B cell (primary cell): Measurements from ENCODE around the gene GSG1. TPM values are rescaled to one million over a fixed set of nuclear protein-coding genes. Genes with fewer than 3 reads are reported as not detected.

Experiments
- ATAC-seq: fragments of 200-7000 bp; cut with Tn5 transposase; one replicate; pipeline ENCODE4 v1.10.0; 2021; ENCODE audit warnings: low read depth, mild to moderate bottlenecking, moderate number of reproducible peaks, moderate library complexity
- CTCF ChIA-PET: fragments of 350-600 bp; sonication (Branson Sonifier 250); formaldehyde crosslinking; loops from one replicate; lab custom pipeline; 2021; ENCODE audit warnings: antibody characterized with exemption, inconsistent platforms; lab: Charles Lee
- POLR2A ChIA-PET: fragments of 350-600 bp; sonication (Branson Sonifier 250); formaldehyde crosslinking; loops from one replicate; lab custom pipeline; 2021; ENCODE audit warnings: antibody characterized with exemption; lab: Charles Lee
- DNase-seq: peaks from one replicate; pipeline ENCODE4 v3.0.0; 2013
- H2AFZ ChIP-seq: 2 replicates; pipeline ENCODE4 v1.6.1; 2012; ENCODE audit warnings: mild to moderate bottlenecking, low read depth, low read length; ENCODE audit not compliant: insufficient read depth, poor library complexity, severe bottlenecking
- H3K27ac ChIP-seq, 2 donors: 1 replicate in 1 of 2; 2 replicates in 1 of 2; pipeline ENCODE4 v1.5.1; 2012 to 2013; ENCODE audit warnings: low read length in 2 of 2, mild to moderate bottlenecking in 2 of 2, moderate library complexity in 1 of 2
- H3K27me3 ChIP-seq, 4 experiments: fragments of 200-600 bp in 1 of 4; sonication (generic) in 1 of 4; replicated peaks in 1 of 4; 1 replicate in 2 of 4; 2 replicates in 2 of 4; pipeline versions ENCODE4 v1.6.1 to v1.7.0; 2013 to 2016; ENCODE audit warnings: low read length in 3 of 4, mild to moderate bottlenecking in 2 of 4, mixed read lengths in 1 of 4, moderate library complexity in 1 of 4; ENCODE audit not compliant: insufficient read depth in 4 of 4, control insufficient read depth in 3 of 4; ENCODE audit errors: control extremely low read depth in 1 of 4
- H3K36me3 ChIP-seq, 2 experiments: replicated peaks in 1 of 2; 1 replicate in 1 of 2; 2 replicates in 1 of 2; pipeline versions ENCODE4 v1.6.1 to v1.7.1; 2013; ENCODE audit warnings: low read length in 1 of 2; ENCODE audit not compliant: insufficient read depth in 2 of 2, control insufficient read depth in 1 of 2; ENCODE audit errors: control extremely low read depth in 1 of 2, extremely low read depth in 1 of 2
- H3K4me1 ChIP-seq, 2 donors: fragments of 200-600 bp in 1 of 2; sonication (generic) in 1 of 2; 1 replicate in 1 of 2; 2 replicates in 1 of 2; pipeline versions ENCODE4 v1.5.1 to v1.6.1; 2013 to 2017; ENCODE audit warnings: low read length in 2 of 2; ENCODE audit not compliant: control insufficient read depth in 2 of 2, insufficient read depth in 2 of 2
- H3K4me2 ChIP-seq: replicated peaks from 2 replicates; pipeline ENCODE3; 2012; ENCODE audit warnings: mild to moderate bottlenecking, low read depth, low read length; ENCODE audit not compliant: poor library complexity, severe bottlenecking
- H3K4me3 ChIP-seq, 5 experiments: fragments of 200-600 bp in 1 of 5; sonication (generic) in 1 of 5; 1 replicate in 3 of 5; 2 replicates in 2 of 5; pipeline versions ENCODE4 v1.5.1 to v1.7.0; 2011 to 2016; ENCODE audit warnings: low read length in 4 of 5, mild to moderate bottlenecking in 4 of 5, low read depth in 2 of 5, control low read depth in 1 of 5, moderate library complexity in 1 of 5; ENCODE audit not compliant: insufficient read depth in 1 of 5; ENCODE audit errors: control extremely low read depth in 1 of 5, extremely low read depth in 1 of 5
- H3K79me2 ChIP-seq: fragments of 200-600 bp; sonication (generic); one replicate; pipeline ENCODE4 v1.6.0; 2016; ENCODE audit warnings: low read length; ENCODE audit not compliant: control insufficient read depth, insufficient read depth
- H3K9ac ChIP-seq: fragments of 200-600 bp; sonication (generic); 2 replicates; pipeline ENCODE4 v1.6.1; 2017; ENCODE audit warnings: mild to moderate bottlenecking, low read length, moderate library complexity
- H3K9me3 ChIP-seq, 3 donors: one replicate each; pipeline versions ENCODE4 v1.6.1 to v1.7.1; 2013; ENCODE audit warnings: low read length in 2 of 3; ENCODE audit not compliant: control insufficient read depth in 2 of 3, insufficient read depth in 1 of 3; ENCODE audit errors: control extremely low read depth in 1 of 3
- H4K20me1 ChIP-seq: 2 replicates; pipeline ENCODE4 v1.6.0; 2012; ENCODE audit warnings: mild to moderate bottlenecking, low read length; ENCODE audit not compliant: insufficient read depth, control insufficient read depth, poor library complexity, severe bottlenecking
- H3K27ac Mint-ChIP-seq: one replicate; pipeline ENCODE4 v1.8.0; 2021; ENCODE audit warnings: mixed read lengths
- H3K27me3 Mint-ChIP-seq: one replicate; pipeline ENCODE4 v1.8.0; 2021; ENCODE audit warnings: mixed read lengths
- H3K4me1 Mint-ChIP-seq: one replicate; pipeline ENCODE4 v1.8.0; 2021; ENCODE audit warnings: mixed read lengths
- H3K4me3 Mint-ChIP-seq: one replicate; pipeline ENCODE4 v1.8.0; 2021; ENCODE audit warnings: mixed read lengths
- H3K9me3 Mint-ChIP-seq: one replicate; pipeline ENCODE4 v1.8.0; 2022; ENCODE audit warnings: mixed read lengths; ENCODE audit not compliant: insufficient read depth
- CTCF ChIP-seq: fragments of 200-600 bp; IDR thresholded peaks from one replicate; pipeline ENCODE4 v1.8.0; 2022; ENCODE audit warnings: antibody characterized with exemption, mild to moderate bottlenecking
- EZH2 ChIP-seq: IDR thresholded peaks from 2 replicates; pipeline ENCODE4 v1.6.1; 2012; ENCODE audit warnings: borderline replicate concordance, low read depth, mild to moderate bottlenecking, moderate library complexity, low read length; ENCODE audit not compliant: insufficient read depth, poor library complexity, severe bottlenecking
- WGBS: methylation state at CpG from one replicate; pipeline ENCODE4 v1.1.5; 2013; ENCODE audit warnings: missing lambda C conversion rate; ENCODE audit not compliant: insufficient coverage; 5-methylcytosine and 5-hydroxymethylcytosine counted together
- intact Hi-C: fragments of 100-400 bp; cut with micrococcal nuclease; formaldehyde crosslinking; loops from one replicate; pipeline ENCODE4 v1.10.0; 2022
- polyA plus RNA-seq: library from polyadenylated mRNA; depleted of rRNA; stranded (reverse); fragments of >200 nt; gene quantifications from 2 replicates; pipeline ENCODE4 v1.2.3, GENCODE V29; 2012
- total RNA-seq, 2 donors: library from RNA; stranded (reverse); fragments of 120-200 nt in 1 of 2; gene quantifications; 1 replicate in 1 of 2; 2 replicates in 1 of 2; pipeline versions ENCODE4 v1.2.3 to v1.2.4, GENCODE V29; 2013 to 2022

GSG1 gene
- total and polyA plus RNA-seq, 2 donors (not counting 1 experiment from before 2014, with no cell fraction given): not detected

GRCh38 chr12:13073173-13073572, 30.3 kb downstream of the GSG1 start:
- no peak for TF ChIP-seq EZH2
- no peak for TF ChIP-seq CTCF
- Mint-ChIP-seq H3K27me3 (no peaks in the 10 kb centered on the region), H3K9me3 (no peaks in the 10 kb centered on the region), H3K4me1 (no peaks in the 10 kb centered on the region), H3K27ac (no peak overlapping the region), H3K4me3 (no peak overlapping the region)
- no peak overlapping the region for H3K27ac ChIP-seq
- H3K79me2 ChIP-seq: no peaks in the 10 kb centered on the region
- no peak overlapping the region for H3K9ac ChIP-seq
- CTCF ChIA-PET: interaction anchor here (0.8 kb wide), 1 partner anchor 139 kb away, joined by 3 read pairs; no protein-coding TSS in a partner anchor
- DNase-seq (no peak), ATAC-seq (no peak)
- H3K4me3 ChIP-seq: no peak overlapping the region
- peaks cover 5 to 15% of the 10 kb centered on the region in 2 experiments for H3K36me3 ChIP-seq
- H3K27me3 ChIP-seq: no peaks in the 10 kb centered on the region
- 71% methylated on average over 1 of the region's 3 CpGs for WGBS
- no peaks in the 10 kb centered on the region for H3K9me3 ChIP-seq
- H2AFZ ChIP-seq: no peak overlapping the region
- H4K20me1 ChIP-seq: no peaks in the 10 kb centered on the region
- intact Hi-C loops: no loop called here
- no peak overlapping the region for H3K4me2 ChIP-seq
- POLR2A ChIA-PET: no interaction called here
- H3K4me1 ChIP-seq: no peaks in the 10 kb centered on the region

- Histone ChIP-seq H3K4me2 (no peak overlapping the region), H3K9ac (no peak overlapping the region), H3K27ac (no peak overlapping the region), H3K27me3 (no peaks in the 10 kb centered on the region), H3K4me3 (no peak overlapping the region), H3K36me3 (peaks cover 11 to 13% of the 10 kb centered on the region in 2 experiments), H3K79me2 (no peaks in the 10 kb centered on the region), H3K4me1 (no peaks in the 10 kb centered on the region), H4K20me1 (no peaks in the 10 kb centered on the region), H3K9me3 (no peaks in the 10 kb centered on the region), H2AFZ (no peak overlapping the region)
- H3K4me3 Mint-ChIP-seq: no peak overlapping the region
- DNase-seq (no peak), ATAC-seq (no peak)
- intact Hi-C loops: no loop called here
- no peaks in the 10 kb centered on the region for H3K27me3 Mint-ChIP-seq
- ChIA-PET POLR2A (no interaction called here), CTCF (no interaction called here)
- TF ChIP-seq CTCF (no peak), EZH2 (no peak)
- no peak overlapping the region for H3K27ac Mint-ChIP-seq
- WGBS: 98% methylated on average over 6 of the region's 10 CpGs
- no peaks in the 10 kb centered on the region for H3K9me3 Mint-ChIP-seq
- H3K4me1 Mint-ChIP-seq: no peaks in the 10 kb centered on the region
Measured at GRCh38 chr12:13071305-13072280, 31.9 kb downstream of the GSG1 start.
